DND-41 (cell line): Measurements from ENCODE around the gene STARD10.

ENCODE experiments used
- ATAC-seq: fragments of 200-7000 bp; cut with Tn5 transposase; 3 replicates; pipeline ENCODE4 v1.9.1; 2021; ENCODE audit warnings: low read depth; ENCODE audit not compliant: insufficient read depth
- DNase-seq: peaks from one replicate; pipeline ENCODE4 v3.0.0-alpha.2; 2020
- H2AFZ ChIP-seq: 2 replicates; pipeline ENCODE4 v1.6.0; 2012; ENCODE audit warnings: low read depth, low read length
- H3K27ac ChIP-seq: 2 replicates; pipeline ENCODE4 v1.5.1; 2012; ENCODE audit warnings: low read length, inconsistent platforms
- H3K27me3 ChIP-seq: fragments of 200-600 bp; sonication (generic); 2 replicates; pipeline ENCODE4 v1.6.0; 2012; ENCODE audit warnings: low read length, mild to moderate bottlenecking, inconsistent platforms; ENCODE audit not compliant: insufficient read depth, poor library complexity
- H3K36me3 ChIP-seq: 2 replicates; pipeline ENCODE4 v1.5.1; 2012; ENCODE audit warnings: low read length, inconsistent platforms; ENCODE audit not compliant: insufficient read depth
- H3K4me1 ChIP-seq: 2 replicates; pipeline ENCODE4 v1.5.1; 2012; ENCODE audit warnings: mild to moderate bottlenecking, low read length; ENCODE audit not compliant: insufficient read depth
- H3K4me2 ChIP-seq: 2 replicates; pipeline ENCODE4 v1.6.0; 2012; ENCODE audit warnings: mild to moderate bottlenecking, moderate library complexity, low read length, inconsistent platforms; ENCODE audit not compliant: insufficient read depth
- H3K4me3 ChIP-seq, 2 experiments: fragments of 200-600 bp in 1 of 2; shearing (Covaris generic) in 1 of 2; 2 replicates each; pipeline ENCODE4 v1.5.1; 2012 to 2016; ENCODE audit warnings: inconsistent platforms in 2 of 2, low read length in 2 of 2, mild to moderate bottlenecking in 2 of 2, low read depth in 1 of 2, moderate library complexity in 1 of 2
- H3K79me2 ChIP-seq: 2 replicates; pipeline ENCODE4 v1.6.0; 2012; ENCODE audit warnings: low read length, inconsistent platforms; ENCODE audit not compliant: insufficient read depth
- H3K9ac ChIP-seq: 2 replicates; pipeline ENCODE4 v1.6.0; 2012; ENCODE audit warnings: low read depth, mild to moderate bottlenecking, inconsistent platforms, low read length, moderate library complexity
- H3K9me3 ChIP-seq: 2 replicates; pipeline ENCODE4 v1.5.1; 2012; ENCODE audit warnings: low read length, moderate library complexity, mild to moderate bottlenecking, inconsistent platforms; ENCODE audit not compliant: insufficient read depth, severe bottlenecking
- H4K20me1 ChIP-seq: 2 replicates; pipeline ENCODE4 v1.6.0; 2012; ENCODE audit warnings: low read length; ENCODE audit not compliant: insufficient read depth
- EZH2 ChIP-seq: IDR thresholded peaks from 3 replicates; pipeline ENCODE4 v1.6.1; 2012; ENCODE audit warnings: borderline replicate concordance, low read depth, mild to moderate bottlenecking, moderate library complexity, low read length, inconsistent platforms; ENCODE audit not compliant: severe bottlenecking
- TF ChIP-seq, protein P1 (sequence below): IDR thresholded peaks from 2 replicates; pipeline ENCODE4 v1.5.1; 2012; ENCODE audit warnings: borderline replicate concordance, low read length, moderate library complexity, mild to moderate bottlenecking; ENCODE audit not compliant: poor library complexity, severe bottlenecking; ENCODE audit errors: extremely low read depth

STARD10 gene

DNA sequence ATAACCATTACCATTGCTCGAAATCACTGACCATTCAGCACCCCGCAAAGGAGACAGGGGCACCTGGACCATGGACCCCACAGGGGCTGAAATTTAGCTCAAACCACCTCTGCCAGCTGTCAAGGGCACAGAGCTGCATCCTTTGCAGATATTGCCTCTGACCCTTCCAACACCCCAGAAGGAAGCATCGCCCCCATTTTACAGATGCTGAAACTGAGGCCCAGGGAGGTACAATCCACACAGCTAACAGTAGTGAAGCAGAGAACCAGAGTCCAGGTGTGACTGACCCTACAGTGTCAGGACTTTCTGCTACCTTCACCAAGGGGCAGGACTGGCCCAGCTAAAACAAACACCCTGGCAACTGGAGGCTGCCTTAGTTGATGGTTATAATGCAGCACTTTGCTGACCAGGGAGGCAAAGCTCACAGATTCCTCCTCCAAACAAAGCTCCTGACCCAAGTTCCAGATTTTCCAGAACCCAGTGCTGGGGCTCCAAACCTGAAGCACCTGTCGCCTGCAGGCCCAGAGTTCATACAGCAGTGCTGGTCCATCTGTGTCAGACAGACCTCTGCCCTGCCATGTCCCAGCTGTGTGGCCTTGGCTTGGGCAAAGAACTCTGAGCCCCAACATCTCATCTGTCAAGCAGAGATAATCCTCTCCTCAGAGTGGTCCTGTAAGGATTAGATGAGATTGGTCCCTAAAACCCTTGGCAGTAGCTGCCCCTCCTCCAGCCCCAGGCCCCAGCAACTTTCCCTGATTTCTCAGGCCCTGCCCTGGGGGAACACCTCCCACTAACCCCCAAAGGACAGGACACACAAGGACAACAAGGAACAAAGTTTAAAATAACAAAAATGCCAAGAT lies 26.4 kb downstream of the STARD10 start:
- Histone ChIP-seq H3K36me3 (no peaks in the 10 kb centered on the region), H3K9me3 (no peaks in the 10 kb centered on the region), H3K4me1 (no peaks in the 10 kb centered on the region), H3K27me3 (no peaks in the 10 kb centered on the region), H3K4me2 (no peak overlapping the region), H4K20me1 (no peaks in the 10 kb centered on the region), H3K79me2 (no peaks in the 10 kb centered on the region), H2AFZ (no peak overlapping the region), H3K9ac (no peak overlapping the region), H3K27ac (no peak overlapping the region), H3K4me3 (no peak overlapping the region)
- DNase-seq (no peak), ATAC-seq (no peak)
- TF ChIP-seq, protein P1, sequence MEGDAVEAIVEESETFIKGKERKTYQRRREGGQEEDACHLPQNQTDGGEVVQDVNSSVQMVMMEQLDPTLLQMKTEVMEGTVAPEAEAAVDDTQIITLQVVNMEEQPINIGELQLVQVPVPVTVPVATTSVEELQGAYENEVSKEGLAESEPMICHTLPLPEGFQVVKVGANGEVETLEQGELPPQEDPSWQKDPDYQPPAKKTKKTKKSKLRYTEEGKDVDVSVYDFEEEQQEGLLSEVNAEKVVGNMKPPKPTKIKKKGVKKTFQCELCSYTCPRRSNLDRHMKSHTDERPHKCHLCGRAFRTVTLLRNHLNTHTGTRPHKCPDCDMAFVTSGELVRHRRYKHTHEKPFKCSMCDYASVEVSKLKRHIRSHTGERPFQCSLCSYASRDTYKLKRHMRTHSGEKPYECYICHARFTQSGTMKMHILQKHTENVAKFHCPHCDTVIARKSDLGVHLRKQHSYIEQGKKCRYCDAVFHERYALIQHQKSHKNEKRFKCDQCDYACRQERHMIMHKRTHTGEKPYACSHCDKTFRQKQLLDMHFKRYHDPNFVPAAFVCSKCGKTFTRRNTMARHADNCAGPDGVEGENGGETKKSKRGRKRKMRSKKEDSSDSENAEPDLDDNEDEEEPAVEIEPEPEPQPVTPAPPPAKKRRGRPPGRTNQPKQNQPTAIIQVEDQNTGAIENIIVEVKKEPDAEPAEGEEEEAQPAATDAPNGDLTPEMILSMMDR, result no peak
- no peak for TF ChIP-seq EZH2

DNA sequence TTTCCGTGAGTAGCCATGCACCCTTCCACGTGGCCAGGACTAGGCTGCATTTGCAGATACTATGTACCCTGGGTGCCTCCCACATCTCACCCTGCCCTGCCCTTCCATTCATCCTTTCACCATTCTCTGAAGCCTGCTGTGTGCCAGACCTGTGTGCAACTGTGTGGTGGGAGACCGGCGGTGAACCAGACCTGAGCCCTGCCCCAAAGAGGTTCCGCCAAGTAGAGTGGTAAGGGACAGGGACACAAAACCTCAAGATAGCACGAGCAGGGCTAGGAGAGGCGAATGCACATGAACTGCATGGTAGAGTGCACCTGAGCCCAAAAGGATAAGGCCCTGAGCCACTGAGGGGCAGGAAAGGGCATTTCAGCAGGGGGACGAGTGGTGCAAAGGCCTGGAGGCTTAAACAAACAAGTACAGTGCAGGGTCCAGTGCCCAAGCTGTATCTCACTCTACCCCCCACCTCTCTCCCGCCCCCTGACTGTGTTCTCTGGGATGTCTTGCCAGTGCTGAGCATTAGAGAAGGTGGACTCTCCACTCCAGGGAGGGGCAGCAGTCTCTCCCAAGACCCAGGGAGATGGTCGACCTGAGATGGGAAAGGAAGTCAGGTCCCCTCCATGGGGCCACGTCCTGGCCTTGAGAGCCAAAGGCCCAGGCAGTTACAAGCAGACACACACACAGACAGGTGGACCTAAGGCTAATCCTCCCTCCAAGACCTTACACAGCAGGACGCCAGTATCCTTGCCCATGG lies 27.5 kb downstream of the STARD10 start:
- H3K4me3 ChIP-seq, result no peak overlapping the region
- no peak overlapping the region for H3K4me2 ChIP-seq
- TF ChIP-seq EZH2, result no peak
- TF ChIP-seq, protein P1, result no peak
- no peak overlapping the region for H3K9ac ChIP-seq
- H4K20me1 ChIP-seq, result no peaks in the 10 kb centered on the region
- H3K9me3 ChIP-seq, result no peaks in the 10 kb centered on the region
- DNase-seq, result no peak
- H3K27ac ChIP-seq, result no peak overlapping the region
- no peak for ATAC-seq
- no peaks in the 10 kb centered on the region for H3K27me3 ChIP-seq
- H3K36me3 ChIP-seq, result no peaks in the 10 kb centered on the region
- H3K79me2 ChIP-seq, result no peaks in the 10 kb centered on the region
- no peaks in the 10 kb centered on the region for H3K4me1 ChIP-seq
- no peak overlapping the region for H2AFZ ChIP-seq

DNA sequence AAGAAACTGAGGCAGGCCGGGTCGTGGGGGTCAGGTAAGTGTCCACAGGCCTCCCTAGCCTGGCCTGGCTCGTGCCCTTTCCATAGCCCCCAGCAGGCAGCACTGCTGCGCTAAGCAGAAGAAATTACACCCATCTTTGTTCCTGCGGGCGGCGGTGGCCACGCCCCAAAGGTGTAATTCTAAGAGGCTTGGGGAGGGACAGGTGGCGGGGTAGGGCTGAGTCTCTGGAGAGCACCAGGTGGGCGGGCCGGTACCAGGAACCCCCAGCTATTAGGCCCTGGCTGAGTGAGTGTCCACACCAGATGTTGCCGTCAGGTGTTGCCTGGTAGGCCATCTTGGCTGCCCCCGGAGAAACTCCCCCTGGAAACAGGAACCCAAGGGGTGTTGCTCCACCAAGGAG lies 29.3 kb downstream of the STARD10 start:
- Histone ChIP-seq H3K4me1 (no peaks in the 10 kb centered on the region), H4K20me1 (no peaks in the 10 kb centered on the region), H2AFZ (no peak overlapping the region), H3K9me3 (no peaks in the 10 kb centered on the region), H3K4me3 (no peak overlapping the region), H3K9ac (no peak overlapping the region), H3K27ac (no peak overlapping the region), H3K4me2 (no peak overlapping the region), H3K79me2 (no peaks in the 10 kb centered on the region), H3K36me3 (no peaks in the 10 kb centered on the region), H3K27me3 (no peaks in the 10 kb centered on the region)
- DNase-seq (no peak), ATAC-seq (no peak)
- TF ChIP-seq, protein P1, result no peak
- no peak for TF ChIP-seq EZH2
